Mucosa of rectum (tissue), 2 donors: ENCODE measurements around the gene MAMDC4.
"Not testable (repeated sequence)": the region's sequence is repeated elsewhere in the genome, so short reads cannot be mapped to it uniquely, and the experiment has no call there.

Experiments
- H3K27ac ChIP-seq, 2 donors: one replicate each; pipeline ENCODE4 v1.7.0; 2013; ENCODE audit warnings: inconsistent platforms in 2 of 2, low read depth in 2 of 2, low read length in 2 of 2
- H3K27me3 ChIP-seq, 2 donors: one replicate each; pipeline ENCODE4 v1.7.0; 2013; ENCODE audit warnings: low read length in 2 of 2; ENCODE audit not compliant: control insufficient read depth in 2 of 2, insufficient read depth in 2 of 2
- H3K36me3 ChIP-seq, 2 donors: one replicate each; pipeline ENCODE4 v1.7.0; 2013; ENCODE audit warnings: low read length in 2 of 2; ENCODE audit not compliant: control insufficient read depth in 2 of 2, insufficient read depth in 2 of 2
- H3K4me1 ChIP-seq, 2 donors: one replicate each; pipeline ENCODE4 v1.7.0; 2013; ENCODE audit warnings: low read length in 2 of 2, mild to moderate bottlenecking in 1 of 2; ENCODE audit not compliant: control insufficient read depth in 2 of 2, insufficient read depth in 2 of 2
- H3K4me3 ChIP-seq, 2 donors: one replicate each; pipeline ENCODE4 v1.7.0; 2013; ENCODE audit warnings: low read length in 2 of 2
- H3K9ac ChIP-seq, 2 donors: one replicate each; pipeline ENCODE4 v1.7.0; 2013; ENCODE audit warnings: low read length in 2 of 2, low read depth in 1 of 2, mild to moderate bottlenecking in 1 of 2
- H3K9me3 ChIP-seq, 2 donors: one replicate each; pipeline ENCODE4 v1.7.0; 2013; ENCODE audit warnings: low read length in 2 of 2; ENCODE audit not compliant: control insufficient read depth in 2 of 2
- donor health status: healthy.
- donor health status: Normal muscosa, but diverticular disease.

MAMDC4 gene

DNA sequence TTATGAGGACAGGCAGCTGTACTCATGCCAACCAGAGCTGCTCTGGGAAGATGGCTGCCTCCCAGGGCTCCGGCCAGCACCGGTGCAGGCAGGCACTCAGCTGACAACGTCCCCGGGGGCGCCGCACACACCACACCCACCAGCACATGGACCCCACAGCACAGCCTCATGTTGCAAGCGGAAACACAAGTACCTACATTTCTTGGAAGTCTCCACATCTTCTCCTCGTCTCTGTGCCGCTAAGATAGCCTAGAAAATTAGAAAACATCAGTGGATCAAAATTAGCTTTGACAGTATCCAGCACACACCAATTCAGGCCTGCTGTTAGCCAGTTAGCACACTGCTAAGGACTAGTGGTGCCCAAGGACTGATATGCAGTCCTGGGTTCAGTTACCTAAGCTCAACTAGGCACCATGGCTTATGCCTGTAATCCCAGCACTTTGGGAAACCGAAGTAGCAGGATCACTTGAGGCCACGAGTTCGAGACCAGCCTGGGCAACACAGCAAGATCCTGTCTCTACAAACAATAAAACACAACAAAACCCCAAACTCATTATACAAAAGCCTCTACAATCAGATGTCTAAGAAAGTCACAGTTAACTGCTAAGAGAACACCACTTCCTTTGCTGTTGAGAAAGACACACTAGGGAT, 11.6 kb downstream of the MAMDC4 start:
- no peaks in the 10 kb centered on the region for H3K27me3 ChIP-seq
- peaks cover 35 to 40% of the 10 kb centered on the region in 2 donors for H3K4me1 ChIP-seq
- H3K9me3 ChIP-seq: no peaks in the 10 kb centered on the region
- H3K9ac ChIP-seq: no peak overlapping the region
- no peak overlapping the region for H3K27ac ChIP-seq
- no peak overlapping the region for H3K4me3 ChIP-seq
- peaks cover 30 to 34% of the 10 kb centered on the region in 2 donors for H3K36me3 ChIP-seq

DNA sequence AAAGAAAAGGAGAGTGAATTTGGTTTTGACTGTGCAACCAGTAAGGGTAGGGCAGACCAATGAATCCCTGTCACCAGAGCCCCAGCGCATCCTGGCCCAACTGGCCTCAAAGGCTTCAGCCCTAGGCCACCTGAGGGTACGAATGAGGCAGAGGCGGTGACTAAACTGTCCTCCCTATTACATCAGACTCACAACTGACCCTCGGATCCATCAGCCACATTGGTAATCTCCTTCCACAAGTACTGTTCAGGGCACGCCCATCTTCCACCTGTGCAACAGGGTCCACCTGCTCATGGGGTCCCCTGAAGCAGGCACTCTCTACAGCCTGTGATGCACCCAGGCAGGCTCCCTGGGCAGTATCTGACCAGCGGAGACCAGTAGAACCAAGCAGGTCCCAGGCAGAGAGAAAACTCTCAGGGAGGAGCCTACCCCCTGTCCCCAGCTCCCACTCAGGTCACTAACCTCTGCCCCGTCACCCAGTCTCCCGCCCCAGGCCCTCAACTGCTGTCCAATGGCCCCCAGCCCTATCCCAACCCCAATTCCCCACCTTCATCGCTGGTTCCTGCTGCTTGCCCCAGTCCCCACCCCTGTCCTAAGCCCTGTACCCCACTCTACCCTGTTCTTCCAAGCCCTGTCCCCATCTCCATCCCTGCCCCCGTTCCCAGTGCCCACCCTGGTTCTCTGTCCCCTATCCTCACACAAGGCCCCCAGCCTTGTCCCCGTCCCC, 13.1 kb downstream of the MAMDC4 start:
- Histone ChIP-seq H3K4me3 (peak overlapping the region; percentile 77 to 86), H3K4me1 (peaks cover 22 to 26% of the 10 kb centered on the region in 2 donors), H3K9me3 (no peaks in the 10 kb centered on the region), H3K36me3 (peaks cover 30 to 34% of the 10 kb centered on the region in 2 donors), H3K9ac (peak overlapping the region; percentile 58 to 71), H3K27me3 (no peaks in the 10 kb centered on the region), H3K27ac (peak overlapping the region; percentile 92 to 93)

DNA sequence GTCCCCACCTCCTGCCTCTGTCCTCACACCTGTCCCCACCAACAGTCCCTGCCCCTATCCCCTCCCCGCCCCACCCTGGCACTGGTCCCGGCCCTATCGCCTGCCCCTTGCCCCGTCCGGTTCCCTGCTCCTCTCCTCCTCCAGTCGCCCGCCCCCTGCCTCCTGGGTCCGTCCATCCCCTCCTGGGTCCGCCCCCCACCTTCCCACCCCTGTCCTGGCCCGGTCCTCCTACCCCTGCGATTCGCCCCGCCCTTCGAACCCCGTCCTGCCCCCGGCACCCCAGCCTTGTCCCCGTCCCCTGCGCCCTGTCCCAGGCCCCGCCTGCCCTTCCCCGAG, 13.6 kb downstream of the MAMDC4 start:
- no peaks in the 10 kb centered on the region for H3K9me3 ChIP-seq
- peaks cover 17 to 21% of the 10 kb centered on the region in 2 donors for H3K4me1 ChIP-seq
- H3K9ac ChIP-seq: peak overlapping the region; percentile 58 to 86
- H3K27ac ChIP-seq: peak overlapping the region; percentile 92 to 93
- peak overlapping the region; percentile 77 to 86 for H3K4me3 ChIP-seq
- H3K36me3 ChIP-seq: peaks cover 28 to 31% of the 10 kb centered on the region in 2 donors
- no peaks in the 10 kb centered on the region for H3K27me3 ChIP-seq

DNA sequence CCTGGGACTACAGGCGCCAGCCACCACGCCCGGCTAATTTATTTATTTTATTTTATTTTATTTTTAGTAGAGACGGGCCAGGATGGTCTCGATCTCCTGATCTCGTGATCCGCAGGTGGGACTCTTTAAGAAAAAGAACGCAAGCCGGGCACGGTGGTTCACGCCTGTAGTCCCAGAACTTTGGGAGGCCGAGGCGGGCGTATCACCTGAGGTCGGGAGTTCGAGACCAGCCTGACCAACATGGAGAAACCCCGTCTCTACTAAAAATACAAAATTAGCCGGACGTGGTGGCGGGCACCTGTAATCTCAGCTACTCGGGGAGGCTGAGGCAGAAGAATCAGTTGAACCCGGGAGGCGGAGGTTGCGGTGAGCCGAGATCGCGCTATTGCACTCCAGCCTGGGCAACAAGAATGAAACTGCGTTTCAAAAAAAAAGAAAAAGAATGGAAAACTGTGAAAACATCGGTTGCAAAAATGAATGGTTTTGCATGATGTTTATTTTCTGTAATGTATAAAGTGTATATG, 14.8 kb downstream of the MAMDC4 start:
- H3K9ac ChIP-seq: peak overlapping the region; percentile 32 to 86
- peak overlapping the region; percentile 47 to 63 for H3K4me3 ChIP-seq
- peaks cover 9 to 11% of the 10 kb centered on the region in 2 donors for H3K4me1 ChIP-seq
- peaks cover 17 to 21% of the 10 kb centered on the region in 2 donors for H3K36me3 ChIP-seq
- H3K27ac ChIP-seq, H3K9me3 ChIP-seq, H3K27me3 ChIP-seq: not testable (repeated sequence)

DNA sequence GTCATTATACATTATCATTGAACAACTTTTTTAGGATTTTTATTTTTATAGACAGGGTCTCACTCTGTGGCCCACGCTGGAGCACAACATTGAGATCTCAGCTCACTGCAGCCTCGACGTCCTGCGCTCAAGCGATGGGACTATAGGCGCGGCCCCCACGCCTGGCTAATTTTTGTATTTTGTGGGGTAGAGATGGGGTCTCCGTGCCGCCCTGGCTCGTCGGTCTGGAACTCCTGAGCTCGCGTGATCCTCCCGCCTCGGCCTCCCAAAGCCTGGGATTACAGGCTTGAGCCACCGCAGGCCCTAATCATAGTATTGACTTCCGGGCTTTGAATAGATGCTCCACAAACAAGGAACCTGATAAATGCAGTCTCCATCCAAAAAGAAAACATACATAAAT, 15.3 kb downstream of the MAMDC4 start:
- Histone ChIP-seq H3K4me3 (no peak overlapping the region), H3K27ac (no peak overlapping the region), H3K4me1 (peaks cover 8 to 10% of the 10 kb centered on the region in 2 donors), H3K27me3 (no peaks in the 10 kb centered on the region), H3K36me3 (peaks cover 12 to 16% of the 10 kb centered on the region in 2 donors), H3K9me3 (no peaks in the 10 kb centered on the region), H3K9ac (no peak overlapping the region)

DNA sequence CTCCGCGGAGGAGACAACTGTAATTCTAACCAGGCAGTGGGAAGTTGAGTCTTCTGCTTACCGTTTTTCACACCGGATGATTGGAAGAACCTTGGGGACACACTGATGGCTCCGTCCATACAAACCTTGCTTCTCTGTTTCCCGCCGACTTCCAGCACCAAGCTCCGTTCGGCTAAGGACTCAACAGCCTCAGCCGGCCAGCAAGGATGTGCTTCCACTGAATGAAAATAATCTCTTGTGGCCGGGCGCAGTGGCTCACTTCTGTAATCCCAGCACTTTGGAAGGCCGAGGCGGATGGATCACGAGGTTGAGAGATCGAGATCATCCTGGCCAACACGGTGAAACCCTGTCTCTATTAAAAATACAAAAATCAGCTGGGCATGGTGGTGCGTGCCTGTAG, 15.8 kb downstream of the MAMDC4 start:
- Histone ChIP-seq H3K9me3 (no peaks in the 10 kb centered on the region), H3K36me3 (peaks cover 8 to 12% of the 10 kb centered on the region in 2 donors), H3K27me3 (no peaks in the 10 kb centered on the region), H3K27ac (no peak overlapping the region), H3K4me3 (no peak overlapping the region), H3K9ac (no peak overlapping the region), H3K4me1 (peaks cover 8 to 10% of the 10 kb centered on the region in 2 donors)

DNA sequence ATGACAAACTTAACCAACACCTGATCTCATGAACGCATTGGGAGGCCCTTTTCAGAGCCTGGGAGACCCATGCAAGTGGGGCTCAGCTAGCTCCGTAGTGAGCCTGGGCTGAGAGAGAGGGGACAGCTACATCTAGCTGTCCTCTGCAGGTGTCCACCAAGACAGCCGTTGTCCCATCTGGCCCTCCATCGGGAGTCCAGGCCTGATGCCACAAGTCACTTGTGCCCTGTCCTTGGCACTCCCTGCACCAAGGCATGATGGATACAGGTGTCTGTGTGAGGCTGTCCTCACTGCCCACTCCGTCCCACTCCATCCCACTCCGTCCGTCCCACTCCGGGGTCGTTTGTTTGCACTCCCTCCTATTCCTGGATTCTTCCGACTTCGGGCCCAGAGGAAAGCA, 16.5 kb downstream of the MAMDC4 start:
- H3K4me1 ChIP-seq: peaks cover 8 to 10% of the 10 kb centered on the region in 2 donors
- H3K27me3 ChIP-seq: no peaks in the 10 kb centered on the region
- H3K36me3 ChIP-seq: peaks cover under 1 to 4% of the 10 kb centered on the region in 2 donors
- H3K27ac ChIP-seq: no peak overlapping the region
- H3K4me3 ChIP-seq: no peak overlapping the region
- no peaks in the 10 kb centered on the region for H3K9me3 ChIP-seq
- H3K9ac ChIP-seq: no peak overlapping the region

DNA sequence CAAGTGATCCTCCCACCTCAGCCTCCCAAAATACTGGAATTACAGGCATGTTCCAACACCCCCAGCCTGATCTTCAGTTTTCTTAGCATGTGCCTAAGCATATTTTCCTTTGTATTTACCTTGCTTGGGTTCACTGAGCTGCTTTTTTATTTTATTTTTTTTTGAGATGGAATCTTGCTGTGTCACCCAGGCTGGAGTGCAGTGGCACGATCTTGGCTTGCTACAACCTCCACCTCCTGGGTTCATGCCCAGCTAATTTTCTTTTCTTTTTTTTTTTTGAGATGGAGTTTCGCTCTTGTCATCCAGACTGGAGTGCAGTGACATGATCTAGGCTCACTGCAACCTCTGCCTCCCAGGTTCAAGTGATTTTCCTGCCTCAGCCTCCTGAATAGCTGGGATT, 17.5 kb downstream of the MAMDC4 start:
- H3K27me3 ChIP-seq, H3K4me1 ChIP-seq, H3K36me3 ChIP-seq, H3K9me3 ChIP-seq, H3K4me3 ChIP-seq, H3K9ac ChIP-seq, H3K27ac ChIP-seq: not testable (repeated sequence)

DNA sequence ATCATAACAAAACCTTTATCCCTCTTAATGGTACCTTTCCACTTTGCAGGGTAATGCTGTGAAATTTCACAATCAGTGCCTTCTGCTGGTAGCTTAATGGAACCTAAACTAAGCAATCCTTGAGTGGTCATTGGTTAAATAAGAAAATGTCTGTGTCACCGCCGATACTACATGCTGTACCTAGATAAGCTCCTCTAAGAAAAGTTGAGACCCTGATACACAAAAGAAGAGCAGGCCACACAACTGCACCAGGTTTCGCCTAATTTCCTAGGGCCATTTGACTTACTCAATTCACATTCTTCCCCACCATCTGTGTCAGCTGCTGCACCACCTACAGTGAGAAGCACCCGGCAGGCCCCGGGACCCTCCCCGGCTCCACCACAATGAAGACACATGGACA, 23.0 kb downstream of the MAMDC4 start:
- H3K9ac ChIP-seq: no peak overlapping the region

DNA sequence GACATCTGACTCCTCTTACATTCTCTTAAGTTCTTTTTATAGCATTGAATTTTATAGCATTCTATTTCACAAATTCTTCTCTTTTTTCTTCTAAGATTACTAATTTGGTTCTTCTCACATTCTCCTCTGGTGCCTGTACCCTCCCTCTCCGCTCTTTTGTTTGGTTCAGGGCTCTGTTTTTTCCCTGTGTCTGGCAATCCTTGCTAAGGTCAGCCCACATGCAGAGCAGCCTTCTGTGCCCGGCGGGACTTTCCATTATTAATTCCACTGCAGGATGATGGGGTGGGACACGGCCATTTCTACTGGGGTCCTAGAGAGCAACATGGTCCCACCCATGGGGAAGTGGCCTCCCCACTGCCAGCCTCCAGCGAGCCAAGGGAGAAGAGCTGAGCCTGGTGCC, 24.3 kb downstream of the MAMDC4 start:
- H3K4me3 ChIP-seq: no peak overlapping the region
- H3K27me3 ChIP-seq: no peaks in the 10 kb centered on the region
- peaks cover 0 to 2% of the 10 kb centered on the region in 2 donors for H3K4me1 ChIP-seq
- H3K9ac ChIP-seq: no peak overlapping the region
- no peaks in the 10 kb centered on the region for H3K36me3 ChIP-seq
- H3K9me3 ChIP-seq: no peaks in the 10 kb centered on the region
- no peak overlapping the region for H3K27ac ChIP-seq

More for the DNA sequence above, 23.0 kb downstream of the MAMDC4 start:
- no peak overlapping the region for H3K4me3 ChIP-seq
- H3K9me3 ChIP-seq: no peaks in the 10 kb centered on the region
- H3K4me1 ChIP-seq: no peaks in the 10 kb centered on the region
- no peaks in the 10 kb centered on the region for H3K36me3 ChIP-seq
- no peak overlapping the region for H3K27ac ChIP-seq
- no peaks in the 10 kb centered on the region for H3K27me3 ChIP-seq
